Stimulated activated CD8-positive, alpha-beta memory T cell treated with anti-CD3 and anti-CD28 coated beads, Interleukin-12 subunit alpha, Interleukin-12 subunit beta, amount 100 ng/mL, for 1 hour (primary cell): ENCODE measurements around the gene UROC1.

Experiments used
- DNase-seq: peaks from one replicate; pipeline ENCODE4 v3.0.0-alpha.2; 2020; ENCODE audit warnings: low read depth

Gene UROC1

DNA sequence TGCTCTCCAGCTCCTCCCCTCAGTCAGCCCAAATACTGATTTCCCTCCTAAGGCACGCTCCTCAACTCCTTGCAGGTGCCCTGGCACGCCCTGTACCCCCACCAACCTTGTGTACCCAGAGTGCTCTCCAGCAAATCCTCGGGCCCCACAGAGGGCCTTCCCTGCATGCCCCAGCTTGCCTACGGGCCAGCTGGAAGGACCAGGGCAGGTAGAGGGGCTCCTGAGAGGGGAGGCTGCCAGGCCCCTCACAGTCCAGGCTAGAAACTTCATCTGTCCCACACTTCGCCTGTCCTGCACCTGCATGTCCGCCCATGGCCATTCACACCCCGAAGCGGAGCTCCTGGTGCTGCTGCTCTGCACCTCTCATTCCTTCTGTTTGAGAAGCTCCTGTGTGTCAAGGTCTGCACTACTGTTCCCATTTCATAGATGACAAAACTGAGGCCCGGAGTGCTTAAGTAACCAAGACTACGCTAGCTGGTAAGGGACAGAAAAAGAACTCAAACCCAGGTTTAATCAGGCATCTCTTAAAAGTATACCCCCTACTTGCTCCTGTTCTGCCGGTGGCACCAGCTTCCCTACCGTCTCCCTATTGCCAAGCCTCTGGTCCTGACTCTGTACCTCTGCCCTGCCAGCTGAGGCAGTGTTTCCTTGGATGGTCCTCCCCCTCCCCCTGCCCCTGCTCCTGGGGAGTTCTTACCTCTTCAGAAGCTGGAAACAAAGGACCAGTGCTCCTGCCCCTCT is 77.4 kb downstream of the UROC1 start:
- DNase-seq: no peak

GRCh38 chr3:126439346-126439967 is 78.1 kb downstream of the UROC1 start:
- DNase-seq: no peak

- no peak for DNase-seq
Observed at GRCh38 chr3:126438746-126439145, 78.8 kb downstream of the UROC1 start.

DNA sequence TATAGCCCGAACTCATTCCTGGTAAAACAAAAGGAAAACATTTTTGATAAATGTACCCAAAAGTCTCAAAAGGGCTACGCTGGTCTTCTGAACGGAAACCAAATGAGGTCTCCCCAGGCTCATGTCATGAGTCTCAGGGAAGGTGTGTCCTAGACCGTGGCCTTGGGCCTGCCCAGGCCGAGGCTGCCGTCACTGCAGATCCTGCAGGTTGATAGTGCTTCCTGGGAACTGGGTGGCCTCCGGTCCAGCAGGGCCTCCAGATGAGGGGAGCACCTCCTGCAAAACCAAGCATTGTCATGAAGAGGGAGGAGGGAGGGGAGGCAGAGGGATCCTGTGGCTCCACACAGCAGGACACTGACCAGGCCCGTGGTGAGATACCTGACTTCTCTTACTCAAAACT is 79.4 kb downstream of the UROC1 start:
- DNase-seq: no peak

- DNase-seq: no peak
Observed at GRCh38 chr3:126436826-126437717, 80.5 kb downstream of the UROC1 start.

GRCh38 chr3:126435456-126436315 is 81.9 kb downstream of the UROC1 start:
- DNase-seq: no peak

GRCh38 chr3:126434931-126435411 is 82.6 kb downstream of the UROC1 start:
- no peak for DNase-seq

DNA sequence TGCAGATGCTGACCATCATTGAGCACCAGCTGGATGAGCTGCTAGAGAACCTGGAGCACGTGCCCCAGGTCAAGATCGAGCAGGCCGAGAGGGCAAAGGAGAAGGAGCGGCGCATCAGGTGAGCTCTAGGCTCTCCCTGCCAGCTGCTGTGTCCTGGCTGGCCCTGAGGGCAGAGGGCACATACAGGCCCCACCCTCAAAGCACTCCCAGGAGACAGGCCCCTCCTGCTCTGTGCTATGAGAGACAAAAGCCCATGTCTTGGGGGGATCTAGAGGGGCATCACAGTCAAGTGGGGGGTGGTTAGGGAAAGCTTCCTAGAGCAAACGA is 83.3 kb downstream of the UROC1 start:
- no peak for DNase-seq

DNA sequence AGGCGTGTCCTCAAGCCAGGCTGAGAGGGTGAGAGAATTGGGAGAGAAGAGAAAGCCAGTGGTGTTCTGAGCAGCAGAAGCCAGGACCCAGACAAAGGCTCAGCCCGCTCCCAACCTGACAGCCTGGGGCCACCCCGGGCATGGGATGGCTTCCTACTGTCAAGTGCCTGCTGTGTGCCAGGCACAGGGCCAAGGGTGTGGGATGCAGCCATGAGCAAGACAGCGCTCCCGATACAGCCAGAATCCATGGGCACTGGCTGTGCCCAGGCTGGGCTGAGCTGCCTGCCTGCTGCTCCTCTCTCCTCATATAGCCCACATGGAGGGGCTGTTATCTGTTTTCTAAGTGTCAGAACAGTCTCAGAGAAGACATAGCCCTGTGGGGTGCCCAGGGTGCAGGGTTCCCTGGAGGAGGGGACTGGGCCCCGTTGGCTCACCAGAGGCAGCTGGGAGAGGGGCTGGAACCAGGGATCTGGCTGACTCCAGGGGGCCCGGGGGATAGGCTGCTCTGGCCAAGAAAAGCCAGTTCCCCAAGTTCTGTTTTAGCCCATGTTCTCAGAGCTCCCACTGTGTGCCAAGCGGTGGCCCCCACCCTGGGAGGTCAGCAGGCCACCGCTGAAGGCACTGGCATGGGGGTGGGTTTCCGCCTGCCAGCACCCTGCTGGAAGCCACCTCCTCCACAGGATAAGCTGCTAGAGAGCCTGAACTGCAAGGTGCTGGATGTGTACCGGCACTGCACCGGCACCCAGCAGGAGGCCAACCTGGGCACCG is 83.9 kb downstream of the UROC1 start:
- DNase-seq: no peak

GRCh38 chr3:126433105-126433430 is 84.5 kb downstream of the UROC1 start:
- no peak for DNase-seq

DNA sequence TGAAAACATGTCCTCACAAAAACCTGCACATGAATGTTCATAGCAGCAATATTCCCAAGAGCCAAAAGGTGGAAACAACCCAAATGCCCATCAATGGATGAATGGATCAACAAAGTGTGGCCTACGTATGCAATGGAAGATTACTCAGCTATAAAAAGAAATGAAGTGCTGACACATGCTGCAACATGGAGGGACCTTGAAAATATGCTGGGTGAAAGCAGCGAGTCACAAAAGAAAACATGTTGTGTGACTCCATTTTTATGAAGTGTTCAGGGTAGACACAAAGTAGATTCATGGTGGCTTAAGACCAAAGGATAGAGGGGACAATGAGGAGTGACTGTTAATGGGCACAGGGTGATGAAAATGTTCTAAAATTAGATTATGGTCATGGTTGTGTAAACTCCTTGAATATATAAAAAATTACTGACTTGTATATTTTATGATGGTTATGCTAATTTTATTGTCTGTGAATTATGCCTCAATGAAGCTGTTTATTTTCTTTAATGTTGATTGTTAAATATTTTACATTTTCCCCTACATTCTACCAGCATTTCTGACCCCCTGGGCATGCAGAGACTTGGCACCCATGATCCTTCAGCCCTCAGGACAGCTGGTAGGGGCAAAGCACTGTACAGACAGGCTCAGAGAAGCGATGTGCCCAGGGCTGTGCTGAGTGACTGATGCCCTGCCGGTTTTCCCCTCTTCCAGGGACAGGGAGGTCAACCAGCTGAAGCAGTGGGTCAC is 85.0 kb downstream of the UROC1 start:
- no peak for DNase-seq
